ENCODE data around the gene SYT13.

SYT13 gene

GRCh38 chr11:45288339-45288738 lies 2.2 kb upstream of the SYT13 start:
- no peak overlapping the region for H3K4me3 ChIP-seq
- TF ChIP-seq CTCF (IDR thresholded peaks at IDR 0.05) = no peak
- no peak overlapping the region for H3K27ac ChIP-seq
- no peak for DNase-seq (ENCODE audit: low spot score)

GRCh38 chr11:45287316-45287903 lies 1.3 kb upstream of the SYT13 start:
- no peak for DNase-seq (ENCODE audit: low spot score)
- Histone ChIP-seq H3K27ac (no peak overlapping the region), H3K4me3 (no peak overlapping the region)
- TF ChIP-seq CTCF (IDR thresholded peaks at IDR 0.05) = no peak

- DNase-seq (ENCODE audit: low spot score) = no peak
- H3K4me3 ChIP-seq = no peak overlapping the region
- TF ChIP-seq CTCF (IDR thresholded peaks at IDR 0.05) = no peak
- H3K27ac ChIP-seq = no peak overlapping the region
Measured at GRCh38 chr11:45285250-45285828, 802 bp downstream of the SYT13 start.

GRCh38 chr11:45282081-45282480 lies 4.1 kb downstream of the SYT13 start:
- Histone ChIP-seq H3K27ac (no peak overlapping the region), H3K4me3 (no peak overlapping the region)
- DNase-seq (ENCODE audit: low spot score) = no peak
- TF ChIP-seq CTCF (IDR thresholded peaks at IDR 0.05) = no peak

GRCh38 chr11:45280449-45280848 lies 5.7 kb downstream of the SYT13 start:
- Histone ChIP-seq H3K4me3 (no peak overlapping the region), H3K27ac (no peak overlapping the region)
- DNase-seq (ENCODE audit: low spot score) = no peak
- no peak for TF ChIP-seq CTCF (IDR thresholded peaks at IDR 0.05)

GRCh38 chr11:45279645-45280044 lies 6.5 kb downstream of the SYT13 start:
- no peak for TF ChIP-seq CTCF (IDR thresholded peaks at IDR 0.05)
- H3K27ac ChIP-seq = no peak overlapping the region
- no peak for DNase-seq (ENCODE audit: low spot score)
- H3K4me3 ChIP-seq = no peak overlapping the region

GRCh38 chr11:45278714-45279113 lies 7.4 kb downstream of the SYT13 start:
- H3K27ac ChIP-seq = no peak overlapping the region
- H3K4me3 ChIP-seq = no peak overlapping the region
- DNase-seq (ENCODE audit: low spot score) = no peak
- no peak for TF ChIP-seq CTCF (IDR thresholded peaks at IDR 0.05)
